Nephron (organoid): Measurements from ENCODE around the gene PCDHGA11.

Experiments used
- H3K27ac Mint-ChIP-seq, 3 experiments: 2 replicates each; pipeline ENCODE4 v1.8.0; 2020; ENCODE audit warnings: mixed read lengths in 3 of 3, mild to moderate bottlenecking in 2 of 3, moderate library complexity in 1 of 3
- H3K27me3 Mint-ChIP-seq: 2 replicates; pipeline ENCODE4 v1.8.0; 2021; ENCODE audit warnings: low read depth, mild to moderate bottlenecking, moderate library complexity, mixed read lengths
- H3K36me3 Mint-ChIP-seq: 2 replicates; pipeline ENCODE4 v1.8.0; 2020; ENCODE audit warnings: low read depth, mixed read lengths
- H3K4me1 Mint-ChIP-seq: 2 replicates; pipeline ENCODE4 v1.8.0; 2020; ENCODE audit warnings: mixed read lengths
- H3K4me3 Mint-ChIP-seq, 3 experiments: 2 replicates each; pipeline ENCODE4 v1.8.0; 2020; ENCODE audit warnings: mild to moderate bottlenecking in 3 of 3, mixed read lengths in 3 of 3, moderate library complexity in 2 of 3
- H3K9me3 Mint-ChIP-seq: 2 replicates; pipeline ENCODE4 v1.8.0; 2020; ENCODE audit warnings: mixed read lengths
- TF ChIP-seq, protein P1 (sequence below), 3 experiments: fragments of 200-600 bp; sonication (generic); IDR thresholded peaks; one replicate each; pipeline ENCODE4 v1.5.0; 2021; ENCODE audit warnings: antibody characterized with exemption in 3 of 3; ENCODE audit not compliant: unreplicated experiment in 3 of 3

PCDHGA11 gene

GRCh38 chr5:141440341-141440740 lies 19.5 kb downstream of the PCDHGA11 start:
- Mint-ChIP-seq H3K4me1 (no peaks in the 10 kb centered on the region), H3K4me3 (no peak overlapping the region), H3K27ac (no peak overlapping the region), H3K9me3 (peaks cover 85% of the 10 kb centered on the region), H3K36me3 (peaks cover 91% of the 10 kb centered on the region), H3K27me3 (no peaks in the 10 kb centered on the region)
- TF ChIP-seq, protein P1, sequence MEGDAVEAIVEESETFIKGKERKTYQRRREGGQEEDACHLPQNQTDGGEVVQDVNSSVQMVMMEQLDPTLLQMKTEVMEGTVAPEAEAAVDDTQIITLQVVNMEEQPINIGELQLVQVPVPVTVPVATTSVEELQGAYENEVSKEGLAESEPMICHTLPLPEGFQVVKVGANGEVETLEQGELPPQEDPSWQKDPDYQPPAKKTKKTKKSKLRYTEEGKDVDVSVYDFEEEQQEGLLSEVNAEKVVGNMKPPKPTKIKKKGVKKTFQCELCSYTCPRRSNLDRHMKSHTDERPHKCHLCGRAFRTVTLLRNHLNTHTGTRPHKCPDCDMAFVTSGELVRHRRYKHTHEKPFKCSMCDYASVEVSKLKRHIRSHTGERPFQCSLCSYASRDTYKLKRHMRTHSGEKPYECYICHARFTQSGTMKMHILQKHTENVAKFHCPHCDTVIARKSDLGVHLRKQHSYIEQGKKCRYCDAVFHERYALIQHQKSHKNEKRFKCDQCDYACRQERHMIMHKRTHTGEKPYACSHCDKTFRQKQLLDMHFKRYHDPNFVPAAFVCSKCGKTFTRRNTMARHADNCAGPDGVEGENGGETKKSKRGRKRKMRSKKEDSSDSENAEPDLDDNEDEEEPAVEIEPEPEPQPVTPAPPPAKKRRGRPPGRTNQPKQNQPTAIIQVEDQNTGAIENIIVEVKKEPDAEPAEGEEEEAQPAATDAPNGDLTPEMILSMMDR (IDR thresholded peaks at IDR 0.05; ENCODE audit: unreplicated experiment in 3 of 3), result no peak

DNA sequence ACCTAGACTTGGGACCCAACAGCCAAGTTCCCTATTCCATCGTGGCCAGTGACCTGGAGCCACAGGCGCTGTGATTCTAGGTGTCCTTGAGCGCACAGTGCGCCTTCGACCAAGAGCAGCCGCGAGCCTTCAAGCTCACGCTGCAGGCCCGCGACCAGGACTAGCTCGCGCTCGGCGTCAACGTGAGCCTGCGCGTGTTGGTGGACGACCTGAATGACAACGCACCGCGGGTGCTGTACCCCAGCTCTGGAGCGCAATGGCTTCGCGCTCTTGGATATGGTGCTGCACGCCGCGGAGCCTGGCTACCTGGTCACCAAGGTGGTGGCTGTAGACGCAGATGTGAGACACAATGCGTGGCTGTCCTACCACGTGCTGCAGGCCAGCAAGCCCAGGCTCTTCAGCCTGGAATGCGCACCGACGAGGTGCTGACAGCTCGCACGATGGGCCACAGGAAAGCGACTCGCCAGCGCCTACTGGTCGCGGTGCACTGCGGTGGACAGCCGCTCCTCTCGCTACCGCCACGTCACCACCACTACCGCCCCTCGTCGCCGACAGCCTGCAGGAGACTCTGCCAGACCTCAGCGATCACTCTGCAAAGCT lies 20.8 kb downstream of the PCDHGA11 start:
- no peaks in the 10 kb centered on the region for H3K4me1 Mint-ChIP-seq
- no peak overlapping the region for H3K4me3 Mint-ChIP-seq
- peaks cover 91% of the 10 kb centered on the region for H3K36me3 Mint-ChIP-seq
- no peaks in the 10 kb centered on the region for H3K27me3 Mint-ChIP-seq
- peaks cover 83% of the 10 kb centered on the region for H3K9me3 Mint-ChIP-seq
- TF ChIP-seq, protein P1 (IDR thresholded peaks at IDR 0.05; ENCODE audit: unreplicated experiment in 3 of 3), result no peak
- H3K27ac Mint-ChIP-seq, result no peak overlapping the region

DNA sequence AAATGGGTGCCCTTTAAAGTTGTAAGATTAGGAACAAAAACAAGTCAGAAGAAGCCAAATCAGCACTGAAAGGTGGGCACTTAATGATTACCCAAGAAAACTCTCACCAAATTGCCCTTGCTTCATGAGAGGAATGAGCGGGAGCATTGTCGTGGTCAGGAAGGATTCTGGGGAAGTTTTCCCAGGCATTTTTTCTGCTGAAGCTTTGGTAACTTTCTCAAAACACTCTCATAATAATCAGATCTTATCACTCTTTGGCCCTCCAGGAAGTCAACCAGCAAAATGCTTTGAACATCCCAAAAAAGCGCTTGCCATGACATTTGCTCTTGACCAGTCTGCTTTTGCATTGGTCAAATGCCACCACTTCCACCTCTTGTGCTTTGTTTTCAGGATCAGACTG lies 44.5 kb downstream of the PCDHGA11 start:
- Mint-ChIP-seq H3K4me1 (no peaks in the 10 kb centered on the region), H3K27ac (no peak overlapping the region), H3K9me3 (peaks cover 27% of the 10 kb centered on the region), H3K36me3 (peaks cover 43% of the 10 kb centered on the region), H3K27me3 (no peaks in the 10 kb centered on the region), H3K4me3 (no peak overlapping the region)
- TF ChIP-seq, protein P1 (IDR thresholded peaks at IDR 0.05; ENCODE audit: unreplicated experiment in 3 of 3), result no peak
